Dermis blood vessel endothelial cell (primary cell): ENCODE measurements around the gene TCFL5. TPM values are rescaled to one million over a fixed set of nuclear protein-coding genes. Genes with fewer than 3 reads are reported as not detected.

Source experiments
- DNase-seq: peaks from one replicate; pipeline ENCODE4 v3.0.0; 2010
- total RNA-seq: library from RNA; depleted of rRNA; stranded (reverse); fragments of >200 nt; gene quantifications from 2 replicates; pipeline ENCODE4 v1.2.3, GENCODE V29; 2014

TCFL5 gene
- total RNA-seq, 1 donor from 2014 or later: 14.8 TPM

DNA sequence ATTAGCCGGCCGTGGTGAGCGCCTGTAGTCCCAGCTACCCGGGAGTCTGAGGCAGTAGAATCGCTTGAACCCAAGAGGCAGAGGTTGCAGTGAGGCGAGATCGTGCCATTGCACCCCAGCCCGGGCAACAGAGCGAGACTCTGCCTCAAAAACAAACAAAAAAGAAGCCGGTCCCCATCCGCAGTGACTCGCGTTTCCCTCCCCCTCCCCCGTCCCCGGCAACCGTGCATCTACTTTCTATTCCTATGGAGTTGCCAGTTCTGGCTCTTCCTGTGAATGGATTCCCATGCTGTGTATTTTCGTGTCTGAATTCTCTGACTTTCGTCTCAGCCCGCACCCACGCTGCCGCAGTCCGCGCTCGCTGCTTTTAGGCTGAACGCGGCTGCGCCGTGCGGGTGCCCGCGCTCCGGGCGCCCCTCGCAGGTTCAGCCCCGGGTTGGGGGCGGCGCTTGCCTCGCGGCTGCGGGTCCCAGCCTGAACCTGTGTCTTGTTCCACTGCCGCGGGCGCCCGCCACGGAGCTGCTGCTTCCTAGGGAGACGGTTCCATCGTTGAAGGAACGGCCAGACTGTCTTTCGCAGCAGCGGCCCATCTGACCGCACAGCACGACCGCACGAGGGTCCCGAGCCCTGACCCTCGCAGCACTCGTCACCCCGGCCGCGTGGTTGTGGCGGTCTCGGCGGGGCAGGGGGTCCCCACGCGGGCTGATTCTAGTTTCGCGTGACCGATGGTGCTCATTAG lies 66.4 kb downstream of the TCFL5 start:
- DNase-seq: peak; percentile 61

DNA sequence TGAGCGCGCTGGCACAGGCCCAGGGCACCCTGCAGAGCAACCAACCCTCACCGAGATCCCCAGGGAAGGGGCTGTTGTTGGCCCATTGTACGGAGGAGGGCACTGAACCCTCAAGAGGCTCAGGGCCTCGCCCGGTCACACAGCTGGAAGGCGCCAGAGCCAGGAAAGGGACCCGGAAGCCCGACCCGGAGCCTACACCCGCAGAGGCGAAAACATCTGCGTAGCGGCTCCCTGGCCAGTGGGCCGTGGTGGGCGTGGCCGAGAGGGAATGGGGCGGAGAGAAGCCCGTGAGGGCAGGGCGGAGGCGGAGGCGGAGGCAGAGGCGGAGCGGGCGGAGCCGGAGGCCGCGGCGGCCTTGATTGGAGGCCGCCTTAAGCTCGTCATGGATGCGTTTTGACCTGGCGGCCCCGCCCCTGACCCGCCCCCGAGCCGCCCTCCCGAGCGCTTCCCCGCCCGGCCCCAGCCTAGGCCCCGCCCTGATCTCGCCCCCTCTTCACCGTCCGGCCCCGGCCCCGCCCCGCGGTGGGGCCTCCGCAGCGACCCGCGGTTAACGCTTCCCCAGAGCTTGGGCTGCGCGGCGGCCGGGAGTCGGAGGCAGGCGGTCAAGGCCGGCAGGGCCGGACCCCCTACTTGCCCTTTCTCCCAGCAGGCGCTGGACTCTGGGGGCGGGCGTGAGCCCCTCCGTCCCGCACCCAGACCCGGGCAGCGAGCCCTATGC lies 67.5 kb downstream of the TCFL5 start:
- DNase-seq: peak; percentile 97

DNA sequence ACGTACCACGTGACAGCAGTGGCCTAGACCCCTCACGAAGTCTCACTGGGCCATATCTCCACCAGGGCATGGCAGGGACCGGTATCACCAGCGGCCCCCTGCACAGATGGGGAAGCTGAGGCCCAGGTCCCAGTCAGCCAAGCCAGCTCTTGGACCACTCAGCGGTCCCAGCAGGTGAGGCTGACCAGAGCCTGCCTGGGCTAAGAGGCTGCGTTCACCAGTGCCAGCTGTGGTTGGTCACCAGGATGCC lies 67.9 kb downstream of the TCFL5 start:
- peak; percentile 44 for DNase-seq

DNA sequence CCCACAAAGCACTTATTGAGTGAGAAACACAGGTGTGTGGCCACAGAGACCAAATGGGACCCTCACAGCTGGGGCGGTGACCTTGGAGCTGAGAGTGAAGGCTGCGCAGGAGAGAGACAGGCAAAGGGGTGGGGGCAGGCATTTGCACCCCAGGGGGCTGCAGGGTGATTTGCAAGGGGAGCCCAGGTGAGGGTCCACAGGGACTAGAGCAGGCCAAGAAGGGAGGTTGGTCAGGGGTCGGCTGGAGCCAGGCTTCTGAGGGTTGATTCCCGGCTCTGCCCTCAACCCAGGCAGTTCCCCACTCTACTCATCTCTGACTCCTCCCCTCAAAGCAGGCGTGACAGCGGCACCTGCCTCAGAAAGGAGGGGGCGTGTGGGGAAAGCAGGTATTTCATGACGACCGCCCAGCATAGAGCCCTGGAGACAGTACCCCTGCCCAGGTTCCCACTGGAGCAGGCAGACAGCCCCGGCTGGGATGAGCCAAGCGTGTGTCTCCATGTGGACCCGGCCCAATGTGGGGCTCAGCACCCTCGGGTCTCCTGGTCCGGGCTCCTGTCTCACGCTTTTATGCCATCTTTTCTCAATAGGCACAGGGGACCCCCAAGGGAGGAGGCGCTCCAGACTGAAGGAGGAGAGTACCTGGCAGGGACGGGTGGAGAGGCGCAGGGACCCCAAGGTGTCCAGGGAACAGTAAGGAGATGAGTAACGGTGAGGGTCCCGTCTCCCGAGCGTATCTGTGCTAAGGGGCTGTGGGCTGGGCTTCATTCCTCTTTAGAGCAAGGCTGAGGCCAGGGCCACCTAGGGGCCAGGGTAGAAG lies 68.5 kb downstream of the TCFL5 start:
- no peak for DNase-seq

DNA sequence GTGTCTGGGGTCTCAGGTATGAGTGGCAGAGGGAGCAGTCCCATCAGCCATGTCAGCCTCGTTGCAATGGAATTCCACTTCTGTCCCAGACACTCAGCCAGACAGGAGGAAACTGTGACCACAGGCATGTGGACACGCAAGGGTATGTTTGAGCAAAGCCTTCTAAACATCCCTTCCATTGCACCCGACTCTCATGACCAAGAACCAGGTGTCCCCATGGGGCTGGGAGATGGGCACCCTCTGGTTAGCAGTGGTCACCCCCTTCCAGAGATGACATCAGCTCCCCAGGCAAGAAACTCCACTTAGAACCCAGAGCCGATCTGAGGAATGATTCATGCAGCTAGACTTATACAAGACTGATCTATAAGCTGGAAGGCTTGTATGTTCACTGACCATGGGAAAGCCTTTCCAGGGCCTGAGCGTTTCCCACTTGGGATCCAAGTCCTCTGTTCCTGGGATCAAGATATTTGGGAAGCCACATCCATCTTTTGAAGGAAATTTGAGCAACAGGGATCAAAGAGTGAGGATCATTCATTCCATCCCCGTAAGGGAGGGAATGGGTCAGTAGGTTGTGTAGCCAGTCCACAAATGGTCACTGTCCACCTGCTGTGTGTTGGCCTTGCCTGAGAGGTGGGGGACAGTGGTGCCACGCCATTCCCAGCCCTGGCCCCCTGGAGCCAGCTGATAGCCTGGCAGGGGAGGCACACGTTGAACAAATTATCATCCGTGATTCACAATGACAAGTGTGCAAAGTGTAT lies 69.3 kb downstream of the TCFL5 start:
- DNase-seq: no peak

DNA sequence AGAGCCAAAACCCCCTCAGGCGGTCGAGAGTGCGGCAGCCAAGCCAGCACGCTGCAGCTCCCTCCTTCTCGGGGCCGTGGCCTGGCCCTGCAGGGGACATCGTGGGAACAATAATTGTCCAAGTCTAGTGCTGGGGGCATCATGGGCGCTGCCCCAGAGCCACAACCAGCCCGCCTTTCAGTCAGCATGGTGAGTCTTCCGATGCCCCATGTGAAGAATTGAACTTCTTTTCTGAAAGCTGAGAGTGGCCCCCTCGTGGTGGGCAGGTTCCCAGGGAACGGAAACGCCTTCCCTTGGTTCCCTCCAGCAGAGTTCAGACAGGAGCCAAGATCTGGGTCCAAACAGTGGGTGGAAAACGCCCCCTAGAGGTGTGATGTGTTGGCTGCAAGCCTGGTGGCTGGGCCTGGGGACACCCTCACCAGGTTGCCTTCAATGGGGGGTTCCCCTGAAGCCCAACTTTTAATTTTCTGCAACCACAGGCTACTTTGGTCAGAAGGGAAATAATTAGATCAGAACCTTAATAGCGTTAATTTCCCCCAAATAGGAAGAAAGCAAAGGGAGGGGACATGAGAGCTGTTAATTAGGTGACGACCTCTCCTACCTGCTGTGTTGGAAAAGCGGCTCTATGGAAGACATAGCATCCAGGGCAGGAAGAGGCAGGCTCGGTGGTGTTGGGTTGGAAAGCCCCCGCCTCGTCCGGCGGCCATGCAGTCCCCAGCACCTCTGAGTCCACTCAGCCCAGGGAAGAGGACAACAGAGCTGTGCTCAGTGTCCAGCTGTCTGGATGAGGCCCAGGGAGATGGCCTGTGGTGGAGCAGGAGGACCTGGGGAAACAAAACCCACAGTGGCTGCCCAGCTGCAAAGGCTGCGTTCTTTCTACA lies 70.1 kb downstream of the TCFL5 start:
- peak; percentile 96 for DNase-seq

Other genes starting within 250 kb of the TCFL5 start
- 3.7 and 4.8 TPM in 2 replicates for gene SLCO4A1, start 219.3 kb downstream of the TCFL5 start, total RNA-seq
- 0.05 TPM in 1 of 2 replicates, not detected in the other for gene NTSR1, start 153.0 kb downstream of the TCFL5 start, total RNA-seq
- 18.5 and 19.5 TPM in 2 replicates for gene MRGBP, start 65.3 kb downstream of the TCFL5 start, total RNA-seq
- gene OGFR, start 57.0 kb downstream of the TCFL5 start, total RNA-seq: 48.8 and 58.4 TPM in 2 replicates
- 1.3 and 1.9 TPM in 2 replicates for gene COL9A3, start 44.8 kb downstream of the TCFL5 start, total RNA-seq
- gene DIDO1, start 64.7 kb upstream of the TCFL5 start, total RNA-seq: 47.5 and 56.2 TPM in 2 replicates
- 43.4 and 43.7 TPM in 2 replicates for gene GID8, start 76.3 kb upstream of the TCFL5 start, total RNA-seq
- 9.0 and 11.8 TPM in 2 replicates for gene SLC17A9, start 90.9 kb upstream of the TCFL5 start, total RNA-seq
- not detected in 2 replicates for gene BHLHE23, start 145.1 kb upstream of the TCFL5 start, total RNA-seq